Activated CD4-positive, alpha-beta T cell treated with anti-CD3 and anti-CD28 coated beads, Interleukin-2, Interleukin-4, amounts not matched to agents 100 ng/mL and 50 ng/mL, durations not matched to agents 16 hours and 8 hours (primary cell): ENCODE data around the gene OPCML.

Experiments
- DNase-seq: peaks from one replicate; pipeline ENCODE4 v3.0.0-alpha.2; 2020; ENCODE audit warnings: low spot score

OPCML gene

DNA sequence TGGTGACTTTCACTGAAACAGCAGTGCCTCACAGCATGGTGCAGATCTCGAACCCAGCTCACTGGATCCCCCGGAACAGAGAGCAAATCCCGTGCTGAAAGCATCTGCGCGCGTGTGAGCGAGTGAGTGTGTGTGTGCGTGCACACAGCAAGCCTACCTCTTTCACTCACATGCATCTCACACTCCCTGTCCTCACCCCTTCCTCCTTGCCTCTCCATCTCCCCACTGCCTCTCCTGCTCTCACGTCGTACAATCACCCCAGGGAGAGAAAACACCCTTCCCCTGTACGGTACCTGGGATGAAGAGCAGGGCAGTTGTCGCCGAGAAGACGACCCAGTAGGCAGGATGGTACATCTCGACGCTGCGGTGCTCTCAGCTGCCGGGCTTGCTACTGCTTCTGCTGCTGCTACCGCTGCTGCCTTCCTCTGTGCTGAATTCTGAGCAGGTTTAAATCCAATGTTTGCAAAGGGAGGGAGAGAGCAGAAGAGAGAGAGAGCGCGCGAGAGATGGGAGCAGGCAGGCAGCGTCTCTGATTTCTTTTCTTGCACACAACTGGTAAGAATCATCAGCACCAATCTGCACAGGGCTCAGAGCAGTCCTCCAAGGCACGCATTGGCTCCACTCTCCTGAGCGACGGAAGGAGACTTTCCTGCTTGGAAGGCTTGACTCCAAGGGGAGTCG is at the start of gene OPCML:
Gene OPCML, minus strand, starts transcription at position 531 of the 681 bp plus-strand sequence.
- DNase-seq, result no peak

- DNase-seq, result no peak
Observed at GRCh38 chr11:133581091-133581490, 48.8 kb upstream of the OPCML start.

DNA sequence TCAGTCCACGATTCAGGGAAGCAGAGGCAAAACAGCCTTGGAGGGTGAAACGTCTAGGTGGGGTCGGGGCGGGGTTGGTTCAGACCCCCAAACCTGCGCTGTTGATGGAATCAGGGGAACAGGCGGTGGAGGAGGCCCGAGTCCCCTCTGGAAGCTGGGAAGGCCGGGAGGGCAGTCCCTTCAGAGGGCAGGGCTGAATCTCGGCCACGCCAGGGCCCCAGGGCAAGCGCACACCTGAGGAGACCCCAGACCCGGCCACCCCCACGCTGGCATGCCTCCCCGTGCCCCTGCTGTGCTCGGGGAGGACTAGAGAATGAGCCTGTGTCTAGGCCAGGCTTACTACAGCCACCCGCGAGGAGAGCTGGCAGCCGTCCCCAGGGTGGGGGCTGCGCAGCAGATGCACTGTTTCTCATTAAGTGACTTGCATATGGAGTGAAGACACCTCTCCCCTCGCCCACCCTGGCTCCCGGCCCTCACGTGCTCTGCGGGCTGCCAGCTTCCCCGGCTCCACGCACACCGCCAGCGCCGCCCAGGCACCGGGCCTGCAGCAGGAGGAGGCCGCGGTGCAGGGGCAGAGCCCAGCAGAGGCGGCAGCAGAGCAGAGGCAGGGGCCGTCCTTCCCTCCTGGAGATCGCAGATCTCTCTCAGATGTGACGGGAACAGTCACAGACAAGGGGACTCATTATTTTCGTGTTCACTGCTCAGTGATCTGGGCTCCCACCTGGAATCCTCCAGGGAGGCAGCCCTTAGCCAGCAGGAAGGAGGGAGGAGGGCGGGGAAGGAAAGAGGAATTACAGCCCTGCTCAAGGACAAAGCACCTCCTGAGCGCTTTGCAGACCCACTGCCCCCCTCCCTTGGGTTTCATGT is 47.1 kb upstream of the OPCML start:
- DNase-seq, result no peak

DNA sequence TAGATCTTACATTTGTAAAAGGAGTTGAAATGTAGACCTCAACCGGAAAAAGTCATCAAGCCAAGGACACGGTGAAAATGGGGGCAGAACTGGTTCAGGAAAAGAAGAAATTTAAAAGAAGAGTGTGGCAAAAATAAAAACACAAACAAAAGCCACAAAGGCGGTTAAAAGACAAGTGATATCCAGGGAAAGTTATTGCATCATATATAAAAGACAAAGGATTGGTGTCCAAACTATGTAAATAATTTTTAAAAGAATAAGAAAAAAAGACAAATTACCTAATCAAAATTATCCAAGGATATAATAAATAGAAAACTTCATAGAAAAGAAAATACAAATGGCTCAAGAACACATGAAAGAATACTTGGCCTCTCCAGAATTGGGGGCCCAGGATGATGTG is 45.1 kb upstream of the OPCML start:
- DNase-seq, result no peak

DNA sequence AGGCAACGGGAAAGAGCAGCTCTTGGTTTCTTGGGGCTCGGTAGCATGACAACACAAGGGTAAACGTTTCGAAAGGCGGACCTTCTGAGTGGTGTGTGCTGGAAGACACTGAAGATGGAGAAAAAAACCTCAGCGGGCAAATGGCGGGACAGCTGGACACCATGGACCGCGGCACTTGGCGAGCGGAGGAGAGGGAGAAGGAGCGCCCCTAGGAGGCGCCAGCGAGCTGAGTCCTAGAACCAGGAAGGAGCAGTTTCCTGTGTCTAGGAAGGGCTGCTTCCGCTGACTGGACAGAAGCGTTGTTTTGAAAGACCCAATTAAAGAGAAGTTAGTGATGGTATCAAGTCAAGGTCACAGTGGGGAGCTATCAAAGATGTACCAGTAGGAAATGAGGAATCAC is 44.0 kb upstream of the OPCML start:
- DNase-seq, result no peak

GRCh38 chr11:133573081-133573480 is 40.8 kb upstream of the OPCML start:
- no peak for DNase-seq

GRCh38 chr11:133570376-133570775 is 38.1 kb upstream of the OPCML start:
- DNase-seq, result no peak

DNA sequence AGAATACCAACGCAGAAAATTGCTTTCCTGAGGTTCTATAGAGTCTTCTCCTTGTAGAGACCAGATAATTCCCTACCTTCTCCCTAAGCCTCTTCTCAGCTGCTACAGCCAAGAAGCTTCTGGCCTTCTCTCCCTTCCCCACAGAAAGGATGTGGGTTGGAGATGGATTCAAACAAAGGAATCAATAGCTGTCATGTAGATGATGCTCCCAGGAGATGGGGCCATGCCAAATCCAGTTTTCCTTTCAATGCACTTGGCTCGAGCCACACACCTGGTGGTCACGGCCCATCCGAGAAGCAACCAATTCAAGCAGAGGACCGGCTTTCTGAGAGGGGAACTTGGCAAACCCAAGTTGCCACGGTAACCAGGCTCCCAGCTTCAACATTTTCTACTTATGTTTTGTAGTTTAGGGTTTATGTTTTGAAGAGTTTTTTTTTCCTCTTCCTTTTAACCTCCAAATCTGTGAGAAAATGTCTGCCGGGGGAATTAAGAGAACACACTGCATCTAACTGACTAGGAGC is 31.3 kb upstream of the OPCML start:
- DNase-seq, result no peak

- no peak for DNase-seq
Observed at GRCh38 chr11:133560472-133560855, 28.2 kb upstream of the OPCML start.

DNA sequence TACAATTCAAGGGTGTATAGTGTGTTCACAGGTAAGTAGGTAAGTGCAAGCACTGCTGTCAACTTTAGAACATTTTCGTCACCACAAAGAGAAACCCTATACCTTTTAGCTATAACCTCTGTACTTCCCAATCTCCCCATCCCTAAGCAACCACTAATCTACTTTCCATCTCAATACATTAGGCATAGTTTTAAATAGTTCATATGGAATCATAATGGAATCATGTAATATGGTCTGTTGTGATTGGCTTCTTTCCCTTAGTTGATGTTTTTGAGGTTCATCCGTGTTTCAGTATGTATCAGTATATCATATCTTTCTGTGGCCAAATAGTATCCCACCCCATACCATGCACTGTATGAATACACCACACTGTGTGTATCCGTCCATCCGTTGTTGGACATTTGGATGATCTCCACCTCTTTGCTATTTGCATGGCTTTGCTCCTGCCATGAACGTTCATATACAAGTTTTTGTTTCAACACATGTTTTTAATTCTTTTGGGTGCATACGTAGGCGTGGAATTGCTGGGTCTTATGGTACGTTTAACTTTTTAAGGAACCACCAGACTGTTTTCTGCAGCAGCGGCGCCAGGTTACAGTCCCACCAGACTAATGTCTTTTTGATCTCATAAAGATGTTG is 27.7 kb upstream of the OPCML start:
- DNase-seq, result no peak

- no peak for DNase-seq
Observed at GRCh38 chr11:133559382-133559781, 27.1 kb upstream of the OPCML start.

GRCh38 chr11:133555034-133555433 is 22.7 kb upstream of the OPCML start:
- DNase-seq, result no peak

DNA sequence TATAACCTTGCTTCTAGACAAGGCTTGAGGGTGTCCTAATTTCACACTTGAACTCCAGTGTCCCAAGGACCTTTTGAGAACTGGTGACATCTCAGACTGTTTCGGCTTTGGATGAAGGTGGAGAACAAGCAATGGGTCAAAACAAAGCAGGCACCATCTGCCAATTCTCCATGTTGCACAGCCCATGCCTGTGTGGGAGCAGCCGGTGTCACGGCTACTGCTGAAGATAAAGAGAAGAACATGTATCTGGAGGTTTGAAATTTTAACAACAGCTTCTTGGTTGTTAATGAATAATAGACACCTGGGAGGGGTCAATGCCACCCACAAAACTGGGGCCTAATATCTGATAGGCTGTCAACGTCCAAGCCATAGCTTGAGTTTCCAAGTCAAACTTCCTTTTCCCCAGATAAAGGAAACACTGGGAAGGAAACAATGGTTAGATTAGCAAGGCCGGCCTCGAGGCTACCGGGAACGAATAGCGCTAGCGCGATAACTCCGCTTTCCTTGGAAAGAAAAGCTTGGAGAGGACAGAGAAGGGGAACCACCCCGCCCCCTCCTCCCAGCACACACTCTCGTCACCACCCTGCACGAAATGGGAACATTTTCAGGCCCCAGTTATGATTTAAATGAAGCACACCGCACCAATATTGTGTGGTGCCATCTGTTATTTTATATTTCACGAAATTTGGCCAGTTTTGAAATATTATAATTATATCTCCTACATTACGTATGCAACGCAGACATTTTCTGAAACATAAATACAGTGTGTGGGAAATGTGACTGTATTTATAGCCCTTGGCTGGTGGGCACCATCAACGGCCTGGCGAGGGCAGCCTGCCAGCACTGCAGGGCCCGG is 21.8 kb upstream of the OPCML start:
- no peak for DNase-seq

DNA sequence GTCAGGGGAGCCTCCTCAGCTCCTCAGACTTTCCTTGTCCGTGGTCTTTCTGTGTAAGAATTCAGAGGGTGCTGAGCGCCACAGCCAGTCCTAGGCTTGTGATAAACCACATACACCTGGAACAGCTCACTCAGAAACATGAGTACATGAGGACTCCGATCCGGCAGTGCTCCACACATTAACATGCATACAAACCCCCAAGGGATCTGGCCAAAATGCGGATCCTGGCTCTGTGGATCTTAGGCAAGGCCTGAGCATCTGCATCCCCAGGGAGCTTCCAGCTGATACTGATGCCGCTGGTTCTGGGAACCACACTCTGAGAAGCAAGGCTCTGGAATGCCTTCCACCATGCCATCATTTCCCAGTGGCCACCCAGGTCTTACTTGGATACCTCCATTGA is 20.6 kb upstream of the OPCML start:
- DNase-seq, result no peak

- DNase-seq, result no peak
Observed at GRCh38 chr11:133551064-133551463, 18.8 kb upstream of the OPCML start.

DNA sequence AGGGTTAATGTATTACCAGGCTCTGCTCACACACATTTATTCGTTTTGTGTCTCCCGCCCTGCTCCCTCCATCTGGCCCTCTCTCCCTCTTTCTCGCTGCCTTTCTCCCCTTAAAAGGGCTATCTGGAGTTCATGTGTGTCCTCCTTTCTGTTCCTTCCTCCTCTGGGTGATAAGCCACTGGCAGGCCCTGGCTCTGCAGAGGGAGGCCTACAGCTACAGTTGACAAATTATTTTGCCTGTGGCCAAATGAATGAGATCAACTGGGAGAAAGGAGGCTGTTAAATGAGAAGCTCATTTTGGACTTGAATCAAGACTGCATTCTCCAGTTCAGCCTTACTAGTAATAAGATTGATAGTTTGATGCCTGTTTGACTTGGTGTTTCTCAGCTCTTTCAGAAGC is 17.5 kb upstream of the OPCML start:
- DNase-seq, result no peak

DNA sequence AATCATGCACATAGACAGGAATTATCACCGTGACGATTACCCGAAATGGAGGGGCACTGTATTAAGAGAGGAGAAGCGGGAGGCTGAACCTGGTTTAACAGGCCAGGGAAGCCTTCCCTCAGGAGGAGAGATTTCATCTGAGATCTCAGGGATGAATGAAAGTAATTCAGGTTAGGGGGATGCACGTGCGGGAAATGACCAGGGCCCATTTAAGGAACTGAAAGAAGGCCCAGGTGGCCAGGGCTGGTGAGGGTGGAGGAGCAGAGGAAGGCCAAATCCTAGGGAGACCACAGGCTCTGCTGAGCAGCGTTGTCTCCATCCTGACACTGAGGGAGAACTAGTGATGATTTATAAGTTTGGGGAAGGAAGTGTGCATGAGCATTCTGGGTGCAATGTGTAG is 16.3 kb upstream of the OPCML start:
- DNase-seq, result no peak

DNA sequence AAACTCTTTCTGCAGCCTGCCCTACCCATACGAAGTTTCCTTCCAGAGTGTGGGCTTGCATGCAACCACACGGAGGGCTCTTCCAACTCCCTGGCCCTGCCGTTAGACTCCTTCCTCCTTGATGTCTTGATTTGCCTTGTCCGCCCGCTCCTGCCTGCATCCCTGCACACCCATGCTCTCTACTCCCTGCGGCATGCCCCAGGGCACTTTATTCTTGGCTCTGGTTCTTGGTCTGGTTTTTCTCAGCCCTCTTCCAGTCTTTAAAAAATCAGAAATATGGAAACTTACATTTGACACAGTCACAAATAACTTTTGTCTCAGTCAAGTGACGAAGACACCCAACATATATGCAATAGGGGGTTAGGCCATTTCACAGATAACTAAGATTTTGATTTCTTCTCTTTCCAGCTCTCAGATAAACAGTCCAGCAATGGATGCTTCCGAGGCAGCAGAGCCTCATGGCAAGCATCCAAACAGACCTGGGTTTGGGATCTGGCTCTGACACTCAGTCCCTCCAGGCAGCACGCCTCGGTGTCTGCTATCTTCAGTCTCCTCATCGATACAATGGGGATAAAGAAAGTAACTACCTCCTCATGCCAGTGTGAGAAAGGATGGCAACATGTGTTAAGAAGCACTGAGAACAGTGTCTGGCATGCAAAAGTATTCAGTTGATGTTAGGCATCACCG is 15.7 kb upstream of the OPCML start:
- DNase-seq, result no peak

DNA sequence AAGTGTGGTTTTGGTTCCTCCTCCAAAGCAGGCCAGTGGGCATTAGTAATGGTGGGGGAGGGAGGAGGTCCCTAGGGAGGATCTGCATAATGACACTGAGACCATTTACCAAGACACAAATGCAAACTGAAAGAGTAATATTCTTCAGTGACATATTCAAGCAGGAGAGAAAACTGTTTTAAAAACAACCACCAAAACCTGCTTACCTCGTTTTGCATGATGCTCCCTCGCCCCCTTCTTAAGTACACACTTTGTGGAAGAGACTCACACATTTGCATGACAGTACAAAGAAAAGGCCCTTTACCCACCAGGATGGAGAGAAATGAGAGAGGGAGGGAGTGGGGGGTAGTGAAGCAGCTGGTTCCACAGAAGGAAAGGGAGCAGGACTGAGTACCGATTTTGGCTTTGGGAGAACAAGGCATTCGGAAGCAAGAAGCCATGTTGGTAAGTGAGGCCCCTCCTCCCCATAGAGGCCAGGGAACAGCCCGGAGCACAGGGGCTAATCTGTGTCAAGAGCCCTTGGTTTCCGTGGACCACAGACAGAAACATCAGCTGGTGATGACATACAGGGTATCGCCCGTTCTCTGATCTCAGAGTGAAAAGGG is 13.0 kb upstream of the OPCML start:
- DNase-seq, result no peak

DNA sequence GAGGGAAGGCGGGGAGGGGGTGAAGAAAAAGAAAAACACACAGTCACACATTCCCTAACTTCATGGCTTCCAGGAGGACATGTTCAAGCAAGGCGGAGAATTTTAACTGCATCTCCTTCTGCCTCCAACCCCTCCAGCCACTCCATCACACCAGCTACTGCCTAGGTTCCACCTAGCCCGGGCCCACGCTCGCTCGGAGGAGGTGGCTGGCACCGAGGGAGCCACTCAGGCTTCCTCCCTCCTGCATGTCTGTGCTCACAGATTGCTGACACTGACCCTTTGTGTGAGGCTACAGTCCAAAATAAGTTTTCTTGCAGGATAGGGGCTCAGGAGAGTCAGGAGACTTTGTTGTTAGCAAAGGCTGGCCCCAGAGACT is 9.4 kb upstream of the OPCML start:
- DNase-seq, result no peak
